Uterus (tissue), 4 donors: ENCODE results near the gene CCDC50. TPM values are rescaled to one million over a fixed set of nuclear protein-coding genes. Genes with fewer than 3 reads are reported as not detected.
A peak's percentile ranks its signal among the peaks of the same experiment; 100 is the strongest.

Experiments used
- DNase-seq, 2 donors: peaks; one replicate each; pipeline ENCODE4 v3.0.0-alpha.2; 2019 to 2020
- H3K27ac ChIP-seq, 2 donors: fragments of 200-600 bp; sonication (generic); 1 replicate in 1 of 2; 2 replicates in 1 of 2; pipeline ENCODE4 v1.5.1; 2016 to 2018
- H3K27me3 ChIP-seq, 2 donors: fragments of 200-600 bp; sonication (generic); one replicate each; pipeline ENCODE4 v1.5.1; 2018 to 2019; ENCODE audit warnings: control low read depth in 1 of 2
- H3K36me3 ChIP-seq, 2 donors: fragments of 200-600 bp; sonication (generic); one replicate each; pipeline ENCODE4 v1.5.1; 2019; ENCODE audit warnings: control low read depth in 1 of 2
- H3K4me1 ChIP-seq, 2 donors: fragments of 200-600 bp; sonication (generic); one replicate each; pipeline ENCODE4 v1.5.1; 2018 to 2019; ENCODE audit warnings: control low read depth in 1 of 2
- H3K4me3 ChIP-seq, 2 donors: fragments of 200-600 bp; sonication (generic); 1 replicate in 1 of 2; 2 replicates in 1 of 2; pipeline ENCODE4 v1.5.1; 2018 to 2019; ENCODE audit warnings: mild to moderate bottlenecking in 1 of 2
- H3K9me3 ChIP-seq, 2 donors: fragments of 200-600 bp; sonication (generic); one replicate each; pipeline ENCODE4 v1.5.1; 2019; ENCODE audit warnings: control low read depth in 1 of 2
- POLR2A ChIP-seq, 2 donors: fragments of 450-650 bp; IDR thresholded peaks; one replicate each; pipeline ENCODE4 v1.6.1; 2016; ENCODE audit warnings: antibody characterized with exemption in 2 of 2, mild to moderate bottlenecking in 1 of 2, moderate library complexity in 1 of 2
- intact Hi-C: fragments of 100-400 bp; cut with DNase I; formaldehyde crosslinking; loops from one replicate; pipeline ENCODE4 v1.15.1; 2023; ENCODE audit warnings: low total_unique reads
- total RNA-seq, 4 donors: library from RNA; depleted of rRNA in 3 of 4; stranded (reverse); fragments of >200 nt in 3 of 4; gene quantifications; one replicate each; pipeline versions ENCODE4 v1.1.0 to v1.2.4, GENCODE V29; 2014 to 2023
- TF ChIP-seq, protein P1 (sequence below), 4 experiments: fragments of 200-600 bp in 2 of 4; fragments of 450-650 bp in 2 of 4; sonication (generic) in 2 of 4; IDR thresholded peaks; one replicate each; pipeline ENCODE4 v1.5.1; 2016 to 2019; ENCODE audit warnings: antibody characterized with exemption in 4 of 4, mild to moderate bottlenecking in 2 of 4, moderate library complexity in 1 of 4
- donor health status: DM: yes; HTN: yes; CAD: no.

Gene CCDC50
- total RNA-seq, 4 donors from 2014 or later = 68.4 to 342 (median 96.1) TPM

DNA sequence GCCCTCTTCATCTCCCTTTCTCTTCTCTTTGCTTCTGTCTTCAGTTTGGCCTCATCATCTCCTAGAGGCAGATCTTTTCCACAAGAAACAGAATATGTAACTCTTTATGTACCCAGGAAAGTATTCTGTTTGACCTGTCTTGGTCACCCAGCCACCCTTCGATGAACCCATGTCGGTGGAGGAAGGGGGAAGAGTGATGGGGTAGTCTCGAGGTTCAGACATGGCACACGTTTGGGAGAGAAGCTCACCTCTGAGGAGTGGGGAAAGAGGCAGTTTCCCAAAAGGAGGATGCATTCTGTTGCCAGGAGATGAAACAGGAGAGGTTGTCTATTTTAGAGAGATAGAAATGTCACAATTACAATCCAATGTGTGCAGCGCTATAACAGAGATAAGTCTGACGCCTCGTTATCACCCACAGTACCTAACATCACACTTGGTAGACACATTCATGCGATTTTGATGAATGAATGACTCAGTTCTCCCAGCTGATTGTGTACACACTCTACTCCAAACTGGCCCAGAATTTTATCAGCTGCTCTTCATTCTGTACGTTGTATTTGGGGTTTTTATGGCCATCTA lies 722 bp upstream of the CCDC50 start:
- intact Hi-C loops = no loop called here
- Histone ChIP-seq H3K27ac (peak overlapping the region; percentile 90 to 94), H3K36me3 (no peaks in the 10 kb centered on the region)

DNA sequence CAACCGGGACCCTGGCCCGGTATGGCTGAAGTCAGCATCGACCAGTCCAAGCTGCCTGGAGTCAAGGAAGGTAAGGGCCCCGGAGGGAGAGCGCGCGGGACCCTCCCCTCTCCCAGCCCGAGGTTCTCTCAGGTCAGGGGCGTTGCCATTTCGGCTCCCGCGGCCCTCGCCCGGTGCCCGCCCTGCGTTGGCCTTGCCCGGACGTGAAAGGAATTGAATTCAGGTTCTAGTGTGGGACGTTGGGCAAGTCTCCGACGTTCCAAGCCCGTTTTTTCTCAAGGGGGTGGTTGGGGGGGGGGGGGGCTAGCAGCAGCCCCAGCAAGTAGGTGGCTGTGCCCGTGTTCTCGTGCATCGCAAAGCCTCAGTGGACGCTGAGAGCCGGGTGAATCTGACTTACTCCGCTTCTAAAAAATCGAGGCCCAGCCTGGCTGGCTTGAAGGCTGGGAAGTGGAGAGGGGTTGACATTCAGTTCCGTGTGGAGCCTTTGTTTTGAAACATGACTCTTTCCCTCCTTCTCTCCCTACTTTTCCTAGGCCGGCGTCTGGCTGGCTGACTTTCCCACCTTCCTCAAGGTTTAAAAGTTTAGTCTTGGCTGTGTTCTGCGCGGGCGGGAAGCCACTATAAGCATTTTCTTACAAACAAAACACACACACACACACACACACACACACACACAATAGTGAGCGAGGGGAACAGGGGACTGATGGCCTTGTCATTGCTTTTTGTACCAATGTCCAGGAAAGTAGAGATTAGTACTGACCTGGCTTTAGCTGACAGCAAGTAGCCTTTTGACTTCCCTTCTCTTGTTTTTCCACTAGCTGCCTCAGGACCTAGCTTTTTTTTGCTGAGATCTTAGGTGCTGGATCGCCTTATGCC lies 698 bp downstream of the CCDC50 start, which contains the start of gene UTS2B:
Gene UTS2B, minus strand, starts transcription at position 873 of the 876 bp plus-strand sequence. CDS start 48,337 bp downstream, outside the sequence.
- TF ChIP-seq, protein P1, sequence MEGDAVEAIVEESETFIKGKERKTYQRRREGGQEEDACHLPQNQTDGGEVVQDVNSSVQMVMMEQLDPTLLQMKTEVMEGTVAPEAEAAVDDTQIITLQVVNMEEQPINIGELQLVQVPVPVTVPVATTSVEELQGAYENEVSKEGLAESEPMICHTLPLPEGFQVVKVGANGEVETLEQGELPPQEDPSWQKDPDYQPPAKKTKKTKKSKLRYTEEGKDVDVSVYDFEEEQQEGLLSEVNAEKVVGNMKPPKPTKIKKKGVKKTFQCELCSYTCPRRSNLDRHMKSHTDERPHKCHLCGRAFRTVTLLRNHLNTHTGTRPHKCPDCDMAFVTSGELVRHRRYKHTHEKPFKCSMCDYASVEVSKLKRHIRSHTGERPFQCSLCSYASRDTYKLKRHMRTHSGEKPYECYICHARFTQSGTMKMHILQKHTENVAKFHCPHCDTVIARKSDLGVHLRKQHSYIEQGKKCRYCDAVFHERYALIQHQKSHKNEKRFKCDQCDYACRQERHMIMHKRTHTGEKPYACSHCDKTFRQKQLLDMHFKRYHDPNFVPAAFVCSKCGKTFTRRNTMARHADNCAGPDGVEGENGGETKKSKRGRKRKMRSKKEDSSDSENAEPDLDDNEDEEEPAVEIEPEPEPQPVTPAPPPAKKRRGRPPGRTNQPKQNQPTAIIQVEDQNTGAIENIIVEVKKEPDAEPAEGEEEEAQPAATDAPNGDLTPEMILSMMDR (IDR thresholded peaks at IDR 0.05) = no peak
- TF ChIP-seq POLR2A (IDR thresholded peaks at IDR 0.05) = no peak
- no peaks in the 10 kb centered on the region for H3K27me3 ChIP-seq
- no peaks in the 10 kb centered on the region for H3K4me1 ChIP-seq
- H3K9me3 ChIP-seq = no peaks in the 10 kb centered on the region
- intact Hi-C loops = no loop called here
- peak; percentile 36 to 38 for DNase-seq
- H3K4me3 ChIP-seq = peak within 1 kb of the TSS; percentile 53 to 91
- H3K36me3 ChIP-seq = no peaks in the 10 kb centered on the region
- H3K27ac ChIP-seq = peak within 1 kb of the TSS; percentile 90 to 94

More for the DNA sequence above, 722 bp upstream of the CCDC50 start:
- no peak for DNase-seq
- H3K27me3 ChIP-seq = no peaks in the 10 kb centered on the region
- H3K4me1 ChIP-seq = no peaks in the 10 kb centered on the region
- TF ChIP-seq, protein P1 (IDR thresholded peaks at IDR 0.05) = no peak
- TF ChIP-seq POLR2A (IDR thresholded peaks at IDR 0.05) = no peak
- no peaks in the 10 kb centered on the region for H3K9me3 ChIP-seq
- peak overlapping the region; percentile 53 to 91 for H3K4me3 ChIP-seq

DNA sequence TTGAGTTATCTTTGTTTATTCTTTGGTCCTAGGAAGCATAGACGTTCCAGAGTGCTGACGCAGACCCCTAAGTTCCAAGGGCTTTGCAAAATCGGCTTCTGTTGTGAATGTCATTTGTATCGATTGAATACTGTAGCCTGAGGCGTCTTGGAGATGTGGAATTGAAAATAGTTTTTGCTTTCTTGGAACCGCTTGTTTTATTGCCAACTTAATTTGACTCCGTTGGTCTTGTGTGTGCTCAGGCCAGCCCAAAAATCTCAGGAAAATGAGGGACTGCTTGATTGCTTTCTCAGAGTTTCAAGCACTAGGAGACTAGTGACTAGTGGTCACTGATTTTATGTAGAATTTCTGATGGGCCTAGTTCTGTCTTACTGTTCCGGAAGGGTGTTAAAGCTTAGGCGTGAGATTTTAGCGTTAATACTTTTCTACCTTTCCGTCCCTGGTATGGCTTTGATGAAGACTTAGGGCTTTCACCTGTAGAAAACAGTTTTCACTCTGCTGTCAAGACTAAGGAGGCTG lies 1.4 kb downstream of the CCDC50 start:
- H3K9me3 ChIP-seq = no peaks in the 10 kb centered on the region
- H3K4me3 ChIP-seq = peak overlapping the region; percentile 53 to 91
- peak in 1 of 2 donors; percentile 25 for DNase-seq
- intact Hi-C loops = no loop called here
- no peaks in the 10 kb centered on the region for H3K36me3 ChIP-seq
- no peaks in the 10 kb centered on the region for H3K4me1 ChIP-seq
- H3K27ac ChIP-seq = peak overlapping the region; percentile 90 to 94
- no peaks in the 10 kb centered on the region for H3K27me3 ChIP-seq
- TF ChIP-seq, protein P1 (IDR thresholded peaks at IDR 0.05) = no peak
- TF ChIP-seq POLR2A (IDR thresholded peaks at IDR 0.05) = no peak

DNA sequence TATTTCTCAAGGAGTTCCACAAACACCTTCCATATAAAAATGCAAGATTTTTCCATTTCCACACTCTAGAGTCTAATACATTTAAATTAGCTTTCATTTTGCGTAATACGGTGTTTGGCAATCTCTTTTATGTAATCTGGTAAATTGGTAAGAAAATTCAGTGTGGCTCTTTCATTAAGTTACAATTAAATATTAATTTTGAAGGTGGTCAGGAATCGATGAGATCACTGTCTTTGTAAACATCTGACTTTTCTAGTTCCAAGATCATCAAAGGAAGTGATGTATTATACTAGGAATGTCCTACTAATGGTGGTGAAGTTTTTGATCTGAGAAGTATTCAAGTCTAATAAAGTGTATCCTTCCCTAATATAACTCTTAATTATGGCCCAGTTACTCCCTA lies 2.2 kb downstream of the CCDC50 start:
- H3K27ac ChIP-seq = peak overlapping the region; percentile 90 to 94

More for the DNA sequence above, 2.2 kb downstream of the CCDC50 start:
- intact Hi-C loops = no loop called here
- H3K4me3 ChIP-seq = peak overlapping the region; percentile 53 to 91
- no peaks in the 10 kb centered on the region for H3K4me1 ChIP-seq
- H3K27me3 ChIP-seq = no peaks in the 10 kb centered on the region
- H3K36me3 ChIP-seq = no peaks in the 10 kb centered on the region
- TF ChIP-seq POLR2A (IDR thresholded peaks at IDR 0.05) = no peak
- TF ChIP-seq, protein P1 (IDR thresholded peaks at IDR 0.05) = no peak
- DNase-seq = no peak
- no peaks in the 10 kb centered on the region for H3K9me3 ChIP-seq
